ENCODE measurements around the gene SNRPD3.

- TF ChIP-seq ZC3H4 (CRISPR knock-in tag; IDR thresholded peaks at IDR 0.05; ENCODE audit: borderline replicate concordance): no peak
- no peak for TF ChIP-seq GTF2A2 (tag; IDR thresholded peaks at IDR 0.05)
- no peak for TF ChIP-seq NFE2L1 (tag; IDR thresholded peaks at IDR 0.05; ENCODE audit: borderline replicate concordance, low read depth)
- no peak for TF ChIP-seq USF2 (CRISPR knock-in tag; IDR thresholded peaks at IDR 0.05)
- no peak for TF ChIP-seq FOXP4 (CRISPR knock-in tag; IDR thresholded peaks at IDR 0.05; ENCODE audit: borderline replicate concordance)
- no peak for TF ChIP-seq ZFX (CRISPR knock-in tag; IDR thresholded peaks at IDR 0.05)
- no peak for TF ChIP-seq CTCF (IDR thresholded peaks at IDR 0.05 in 2 of 3, conservative IDR thresholded peaks at IDR 0.05 in 1 of 3; ENCODE audit: insufficient read depth in 2 of 3, low read depth in 1 of 3, low read length in 3 of 3)
- TF ChIP-seq RFX5 (IDR thresholded peaks at IDR 0.05; ENCODE audit: low read depth, low read length): no peak
- no peak for TF ChIP-seq TAF1 (IDR thresholded peaks at IDR 0.05; ENCODE audit: control insufficient read depth, extremely low read depth, insufficient read depth, low read length, severe bottlenecking)
- no peak for TF ChIP-seq POLR2A (conservative IDR thresholded peaks at IDR 0.05)
- no peak for TF ChIP-seq NFATC3 (IDR thresholded peaks at IDR 0.05)
- TF ChIP-seq ZNF75A (CRISPR knock-in tag; IDR thresholded peaks at IDR 0.05): no peak
These were observed 3.7 kb downstream of the SNRPD3 start for GRCh38 chr22:24559471-24559870.
